ENCODE measurements around the gene OR4D2. TPM values are rescaled to one million over a fixed set of nuclear protein-coding genes. Genes with fewer than 3 reads are reported as not detected.
"Not testable (repeated sequence)": the region's sequence is repeated elsewhere in the genome, so short reads cannot be mapped to it uniquely, and the experiment has no call there.

Gene OR4D2
- total RNA-seq, 1 donor from 2014 or later: not detected

DNA sequence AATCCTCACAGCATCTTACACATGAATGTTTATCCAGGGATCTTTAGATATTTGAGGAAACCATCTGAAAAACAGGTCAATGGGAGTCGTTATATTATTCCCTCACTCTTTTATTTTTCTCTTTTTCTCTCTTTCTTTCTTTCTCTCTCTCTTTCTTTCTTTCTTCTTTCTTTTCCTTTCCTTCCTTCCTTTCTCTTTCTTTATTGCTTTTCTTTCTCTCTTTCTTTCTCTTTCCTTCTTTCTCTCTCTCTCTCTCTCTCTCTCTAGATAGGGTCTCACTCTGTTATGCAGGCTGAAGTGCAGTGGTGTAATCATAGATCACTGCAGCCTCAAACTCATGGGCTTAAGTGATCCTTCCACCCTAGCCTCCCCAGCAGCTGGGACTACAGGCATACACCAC lies 38.9 kb upstream of the OR4D2 start:
- no peak overlapping the region for H3K27ac Mint-ChIP-seq
- H3K4me3 Mint-ChIP-seq (ENCODE audit: low read depth): no peak overlapping the region
- TF ChIP-seq CTCF (IDR thresholded peaks at IDR 0.05; ENCODE audit: unreplicated experiment): no peak
- H3K36me3 Mint-ChIP-seq (ENCODE audit: insufficient read depth): no peaks in the 10 kb centered on the region
- H3K4me1 Mint-ChIP-seq (ENCODE audit: low read depth): no peaks in the 10 kb centered on the region
- no peaks in the 10 kb centered on the region for H3K9me3 Mint-ChIP-seq (ENCODE audit: low read depth)
- H3K27me3 Mint-ChIP-seq: peaks cover 50% of the 10 kb centered on the region
- DNase-seq (ENCODE audit: low spot score, unreplicated experiment): no peak

DNA sequence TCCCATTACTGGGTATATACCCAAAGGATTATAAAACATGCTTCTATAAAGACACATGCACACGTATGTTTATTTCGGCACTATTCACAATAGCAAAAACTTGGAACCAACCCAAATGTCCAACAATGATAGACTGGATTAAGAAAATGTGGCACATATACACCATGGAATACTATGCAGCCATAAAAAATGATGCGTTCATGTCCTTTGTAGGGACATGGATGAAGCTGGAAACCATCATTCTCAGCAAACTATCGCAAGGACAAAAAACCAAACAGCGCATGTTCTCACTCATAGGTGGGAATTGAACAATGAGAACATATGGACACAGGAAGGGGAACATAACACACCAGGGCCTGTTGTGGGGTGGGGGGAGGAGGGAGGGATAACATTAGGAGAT lies 34.1 kb upstream of the OR4D2 start:
- H3K4me1 Mint-ChIP-seq (ENCODE audit: low read depth); DNase-seq (ENCODE audit: low spot score, unreplicated experiment); H3K4me3 Mint-ChIP-seq (ENCODE audit: low read depth); H3K9me3 Mint-ChIP-seq (ENCODE audit: low read depth); H3K36me3 Mint-ChIP-seq (ENCODE audit: insufficient read depth); H3K27ac Mint-ChIP-seq: not testable (repeated sequence)
- H3K27me3 Mint-ChIP-seq: peaks cover 76% of the 10 kb centered on the region

DNA sequence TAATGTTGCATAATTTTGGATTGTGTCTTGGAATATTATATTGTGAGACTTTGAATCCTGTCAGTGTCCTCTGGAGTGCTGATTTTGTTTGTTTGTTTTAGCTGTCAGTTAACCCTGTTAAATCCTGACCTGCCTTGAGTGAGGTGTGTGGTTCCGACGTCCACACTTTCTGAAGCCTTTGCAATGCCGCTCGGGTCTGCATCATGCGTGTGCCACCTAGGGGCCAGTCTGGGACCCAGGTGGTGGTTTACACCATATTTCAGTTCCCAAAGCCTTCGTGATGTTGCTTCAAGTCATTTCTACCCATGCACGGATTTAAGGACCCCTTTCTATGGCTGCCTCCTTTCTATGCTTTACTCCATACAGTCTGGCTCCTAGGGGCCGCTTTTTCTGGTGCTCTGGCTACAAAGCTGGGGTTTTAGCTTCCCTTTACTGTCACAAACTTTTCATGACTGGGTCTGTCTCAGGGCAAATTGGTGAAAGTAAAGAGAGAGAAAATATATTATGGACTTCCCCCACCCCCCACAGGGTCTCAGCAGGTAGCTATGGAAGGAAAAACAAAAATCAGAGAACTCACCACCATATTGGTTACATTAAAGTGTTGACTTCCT lies 30.0 kb upstream of the OR4D2 start:
- Mint-ChIP-seq H3K9me3 (ENCODE audit: low read depth) (no peaks in the 10 kb centered on the region), H3K4me3 (ENCODE audit: low read depth) (no peak overlapping the region), H3K27me3 (peaks cover 68% of the 10 kb centered on the region), H3K36me3 (ENCODE audit: insufficient read depth) (no peaks in the 10 kb centered on the region), H3K4me1 (ENCODE audit: low read depth) (no peaks in the 10 kb centered on the region), H3K27ac (no peak overlapping the region)
- peak; percentile 62 for TF ChIP-seq CTCF (IDR thresholded peaks at IDR 0.05; ENCODE audit: unreplicated experiment)
- DNase-seq (ENCODE audit: low spot score, unreplicated experiment): no peak

GRCh38 chr17:58141505-58141904 lies 25.3 kb upstream of the OR4D2 start:
- TF ChIP-seq CTCF (IDR thresholded peaks at IDR 0.05; ENCODE audit: unreplicated experiment): no peak
- DNase-seq (ENCODE audit: low spot score, unreplicated experiment): no peak
- no peak overlapping the region for H3K4me3 Mint-ChIP-seq (ENCODE audit: low read depth)
- H3K9me3 Mint-ChIP-seq (ENCODE audit: low read depth): peaks cover 24% of the 10 kb centered on the region
- no peaks in the 10 kb centered on the region for H3K4me1 Mint-ChIP-seq (ENCODE audit: low read depth)
- H3K27ac Mint-ChIP-seq: no peak overlapping the region
- H3K36me3 Mint-ChIP-seq (ENCODE audit: insufficient read depth): no peaks in the 10 kb centered on the region
- peaks cover 39% of the 10 kb centered on the region for H3K27me3 Mint-ChIP-seq

DNA sequence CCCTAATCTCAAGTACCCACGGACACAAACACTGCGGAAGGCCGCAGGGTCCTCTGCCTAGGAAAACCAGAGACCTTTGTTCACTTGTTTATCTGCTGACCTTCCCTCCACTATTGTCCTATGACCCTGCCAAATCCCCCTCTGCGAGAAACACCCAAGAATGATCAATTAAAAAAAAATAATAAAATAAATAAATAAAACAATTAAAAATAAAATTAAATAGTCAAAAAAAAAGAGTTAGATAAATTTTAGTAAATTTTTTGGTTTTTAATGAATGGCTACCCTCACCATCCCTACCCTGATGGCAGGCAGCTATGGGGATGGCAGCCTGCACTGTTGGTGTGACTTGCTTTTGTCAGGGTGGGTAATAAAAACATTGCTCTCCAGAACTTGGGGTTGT lies 23.4 kb upstream of the OR4D2 start:
- peaks cover 34% of the 10 kb centered on the region for H3K27me3 Mint-ChIP-seq
- H3K27ac Mint-ChIP-seq; H3K4me1 Mint-ChIP-seq (ENCODE audit: low read depth); H3K4me3 Mint-ChIP-seq (ENCODE audit: low read depth); DNase-seq (ENCODE audit: low spot score, unreplicated experiment); H3K36me3 Mint-ChIP-seq (ENCODE audit: insufficient read depth): not testable (repeated sequence)
- peaks cover 25% of the 10 kb centered on the region for H3K9me3 Mint-ChIP-seq (ENCODE audit: low read depth)

DNA sequence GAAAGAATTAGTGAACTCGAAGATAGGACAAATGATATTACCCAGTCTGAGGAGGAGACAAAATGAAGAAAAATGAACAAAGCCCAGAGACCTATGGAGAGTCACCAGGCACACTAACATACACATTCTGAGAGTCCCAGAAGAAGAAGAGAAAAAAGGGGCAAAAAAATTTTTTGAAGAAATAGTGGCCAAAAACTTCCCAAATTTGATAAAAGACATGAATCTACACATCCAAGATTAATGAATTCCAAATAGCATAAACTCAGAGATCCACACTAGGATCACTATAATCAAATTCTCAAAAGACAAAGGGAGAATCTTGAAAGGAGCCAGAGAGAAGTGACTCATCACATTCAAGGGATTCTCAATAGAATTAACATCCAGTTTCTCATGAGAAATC lies 22.0 kb upstream of the OR4D2 start:
- Mint-ChIP-seq H3K4me1 (ENCODE audit: low read depth) (no peaks in the 10 kb centered on the region), H3K36me3 (ENCODE audit: insufficient read depth) (no peaks in the 10 kb centered on the region), H3K9me3 (ENCODE audit: low read depth) (peaks cover 25% of the 10 kb centered on the region), H3K4me3 (ENCODE audit: low read depth) (no peak overlapping the region), H3K27me3 (peaks cover 36% of the 10 kb centered on the region), H3K27ac (no peak overlapping the region)
- DNase-seq (ENCODE audit: low spot score, unreplicated experiment): no peak
- TF ChIP-seq CTCF (IDR thresholded peaks at IDR 0.05; ENCODE audit: unreplicated experiment): no peak
